ENCODE measurements around the gene MRC2. TPM values are rescaled to one million over a fixed set of nuclear protein-coding genes. Genes with fewer than 3 reads are reported as not detected.
"Not testable (repeated sequence)": the region's sequence is repeated elsewhere in the genome, so short reads cannot be mapped to it uniquely, and the experiment has no call there.

Gene MRC2
- total RNA-seq, 2 donors from 2014 or later = 34.2 to 73.7 TPM

DNA sequence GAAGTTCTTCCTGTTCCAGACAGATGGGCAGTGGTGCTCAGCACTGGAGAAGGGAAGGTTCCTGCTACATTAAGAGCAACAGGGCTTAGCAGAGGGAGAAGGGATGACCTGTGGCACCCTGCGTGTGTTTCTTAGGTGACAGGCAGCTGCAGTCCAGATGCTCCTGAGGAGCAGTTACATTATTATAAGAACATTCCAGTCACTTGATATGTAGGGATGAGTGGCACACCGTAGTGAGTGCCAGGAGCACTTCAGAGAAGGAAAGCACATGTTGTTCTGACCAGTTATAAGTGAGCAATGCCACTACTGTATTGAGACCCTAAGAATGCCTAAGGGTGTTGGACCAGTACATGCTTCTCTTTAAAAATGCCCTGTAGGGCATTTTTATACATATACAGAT is 39.9 kb upstream of the MRC2 start:
- no peaks in the 10 kb centered on the region for H3K4me1 ChIP-seq (replicated peaks)
- H3K27me3 ChIP-seq (replicated peaks; ENCODE audit: insufficient read depth) = no peaks in the 10 kb centered on the region
- no peaks in the 10 kb centered on the region for H3K36me3 ChIP-seq
- no peak for DNase-seq (ENCODE audit: low spot score)
- TF ChIP-seq POLR2AphosphoS5 (IDR thresholded peaks at IDR 0.05) = no peak
- TF ChIP-seq, protein P1, sequence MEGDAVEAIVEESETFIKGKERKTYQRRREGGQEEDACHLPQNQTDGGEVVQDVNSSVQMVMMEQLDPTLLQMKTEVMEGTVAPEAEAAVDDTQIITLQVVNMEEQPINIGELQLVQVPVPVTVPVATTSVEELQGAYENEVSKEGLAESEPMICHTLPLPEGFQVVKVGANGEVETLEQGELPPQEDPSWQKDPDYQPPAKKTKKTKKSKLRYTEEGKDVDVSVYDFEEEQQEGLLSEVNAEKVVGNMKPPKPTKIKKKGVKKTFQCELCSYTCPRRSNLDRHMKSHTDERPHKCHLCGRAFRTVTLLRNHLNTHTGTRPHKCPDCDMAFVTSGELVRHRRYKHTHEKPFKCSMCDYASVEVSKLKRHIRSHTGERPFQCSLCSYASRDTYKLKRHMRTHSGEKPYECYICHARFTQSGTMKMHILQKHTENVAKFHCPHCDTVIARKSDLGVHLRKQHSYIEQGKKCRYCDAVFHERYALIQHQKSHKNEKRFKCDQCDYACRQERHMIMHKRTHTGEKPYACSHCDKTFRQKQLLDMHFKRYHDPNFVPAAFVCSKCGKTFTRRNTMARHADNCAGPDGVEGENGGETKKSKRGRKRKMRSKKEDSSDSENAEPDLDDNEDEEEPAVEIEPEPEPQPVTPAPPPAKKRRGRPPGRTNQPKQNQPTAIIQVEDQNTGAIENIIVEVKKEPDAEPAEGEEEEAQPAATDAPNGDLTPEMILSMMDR (IDR thresholded peaks at IDR 0.05) = no peak
- TF ChIP-seq POLR2A (IDR thresholded peaks at IDR 0.05) = no peak
- no peaks in the 10 kb centered on the region for H3K9me3 ChIP-seq
- H3K4me3 ChIP-seq = no peak overlapping the region
- intact Hi-C loops (cut with DNase I) = no loop called here
- H3K27ac ChIP-seq = no peak overlapping the region
- 65% methylated on average over 2 of the region's 2 CpGs for whole genome bisulfite sequencing

DNA sequence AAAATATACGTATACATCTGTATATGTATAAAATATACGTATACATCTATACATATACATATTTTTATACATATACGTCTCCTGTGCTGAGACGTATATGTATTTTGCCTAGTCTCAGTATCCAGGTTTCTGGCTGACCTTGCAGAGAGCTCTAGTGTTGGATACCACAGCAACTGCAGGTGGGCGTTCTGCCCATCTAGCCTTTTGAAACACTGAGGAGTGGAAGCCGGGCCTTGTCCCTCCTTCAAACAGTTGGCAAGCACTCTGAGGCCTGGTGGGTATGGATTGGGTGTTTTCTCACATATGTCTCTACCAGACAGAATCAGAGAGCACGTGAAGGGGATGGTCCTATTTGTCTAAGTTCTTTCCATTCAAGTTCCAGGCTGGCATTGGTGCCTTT is 39.4 kb upstream of the MRC2 start:
- no peak for TF ChIP-seq POLR2AphosphoS5 (IDR thresholded peaks at IDR 0.05)
- no peak overlapping the region for H3K27ac ChIP-seq
- no peak overlapping the region for H3K4me3 ChIP-seq
- H3K4me1 ChIP-seq (replicated peaks) = no peaks in the 10 kb centered on the region
- no peaks in the 10 kb centered on the region for H3K36me3 ChIP-seq
- intact Hi-C loops (cut with DNase I) = no loop called here
- WGBS = 83% methylated on average over 7 of the region's 7 CpGs
- no peak for DNase-seq (ENCODE audit: low spot score)
- no peaks in the 10 kb centered on the region for H3K9me3 ChIP-seq
- H3K27me3 ChIP-seq (replicated peaks; ENCODE audit: insufficient read depth) = no peaks in the 10 kb centered on the region

DNA sequence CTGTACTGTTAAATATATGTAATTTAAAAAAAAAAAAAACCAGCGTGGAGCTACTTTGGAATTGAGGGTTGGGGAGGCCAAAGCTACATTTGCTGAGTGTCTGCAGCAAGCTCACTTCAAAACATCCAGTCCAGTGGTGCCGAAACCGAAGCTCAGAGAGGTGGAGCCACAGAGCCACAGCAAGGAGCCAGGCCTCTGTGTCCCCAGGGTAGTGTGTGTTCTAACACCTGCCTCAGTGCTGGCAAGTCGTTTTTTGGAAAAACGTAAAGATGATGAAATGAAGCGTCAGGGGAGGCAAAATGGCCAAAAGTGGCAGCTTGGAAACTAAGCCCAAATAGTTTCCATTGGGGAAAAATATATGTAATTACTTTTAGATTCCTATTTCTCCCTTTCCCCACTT is 36.1 kb upstream of the MRC2 start:
- DNase-seq (ENCODE audit: low spot score) = no peak
- intact Hi-C loops (cut with DNase I) = no loop called here
- 78% methylated on average over 6 of the region's 6 CpGs for WGBS
- no peaks in the 10 kb centered on the region for H3K4me1 ChIP-seq (replicated peaks)
- H3K36me3 ChIP-seq = no peaks in the 10 kb centered on the region
- no peak overlapping the region for H3K27ac ChIP-seq
- no peaks in the 10 kb centered on the region for H3K27me3 ChIP-seq (replicated peaks; ENCODE audit: insufficient read depth)
- H3K4me3 ChIP-seq = no peak overlapping the region
- H3K9me3 ChIP-seq = no peaks in the 10 kb centered on the region
- TF ChIP-seq POLR2A (IDR thresholded peaks at IDR 0.05) = no peak
- TF ChIP-seq, protein P1 (IDR thresholded peaks at IDR 0.05) = no peak
- no peak for TF ChIP-seq POLR2AphosphoS5 (IDR thresholded peaks at IDR 0.05)

DNA sequence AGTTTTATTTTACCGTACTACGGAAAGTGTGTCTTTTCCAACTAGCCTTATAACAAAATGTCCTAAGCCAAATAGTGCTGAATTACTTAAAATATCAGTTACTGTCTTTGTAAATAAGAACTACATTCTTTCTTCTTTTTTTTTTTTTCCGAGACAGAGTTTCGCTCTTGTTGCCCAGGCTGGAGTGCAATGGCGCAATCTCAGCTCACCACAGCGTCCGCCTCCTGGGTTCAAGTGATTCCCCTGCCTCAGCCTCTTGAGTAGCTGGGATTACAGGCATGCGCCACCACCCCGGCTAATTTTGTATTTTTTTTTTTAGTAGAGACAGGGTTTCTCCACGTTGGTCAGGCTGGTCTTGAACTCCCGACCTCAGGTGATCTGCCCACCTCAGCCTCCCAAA is 35.6 kb upstream of the MRC2 start:
- H3K27ac ChIP-seq; intact Hi-C loops (cut with DNase I); H3K27me3 ChIP-seq (replicated peaks; ENCODE audit: insufficient read depth); DNase-seq (ENCODE audit: low spot score); H3K9me3 ChIP-seq; H3K4me3 ChIP-seq; H3K4me1 ChIP-seq (replicated peaks); H3K36me3 ChIP-seq: not testable (repeated sequence)
- 85% methylated on average over 11 of the region's 11 CpGs for WGBS

DNA sequence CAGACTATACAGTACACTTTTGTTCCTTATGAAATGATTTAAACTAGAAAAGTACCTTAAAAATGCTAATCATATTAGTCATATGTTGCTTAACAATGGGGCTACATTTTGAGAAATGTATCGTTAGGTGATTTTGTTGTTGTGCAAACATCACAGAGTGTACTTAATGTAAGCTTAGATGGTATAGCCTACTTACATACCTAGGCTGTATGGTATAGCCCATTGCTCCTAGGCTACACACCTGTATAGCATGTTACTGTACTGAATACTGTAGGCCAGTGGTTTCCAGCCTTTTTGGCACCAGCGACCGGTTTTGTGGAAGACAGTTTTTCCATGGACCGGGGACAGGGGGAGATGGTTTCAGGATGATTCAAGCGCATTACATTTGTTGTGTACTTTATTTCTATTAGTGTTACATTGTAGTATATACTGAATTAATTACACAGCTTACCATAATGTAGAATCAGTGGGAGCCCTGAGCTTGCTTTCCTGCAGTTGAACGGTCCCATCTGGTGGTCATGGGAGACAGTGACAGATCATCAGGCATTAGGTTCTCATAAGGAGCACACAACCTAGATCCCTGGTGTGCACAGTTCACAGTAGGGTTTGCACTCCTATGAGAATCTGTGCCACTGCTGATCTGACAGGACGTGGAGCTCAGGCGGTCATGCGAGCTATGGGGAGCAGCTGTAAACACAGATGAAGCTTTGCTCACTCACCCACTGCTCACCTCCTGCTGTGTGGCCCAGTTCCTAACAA is 35.0 kb upstream of the MRC2 start:
- intact Hi-C loops (cut with DNase I) = no loop called here
- H3K4me1 ChIP-seq (replicated peaks) = no peaks in the 10 kb centered on the region
- DNase-seq (ENCODE audit: low spot score) = no peak
- TF ChIP-seq, protein P1 (IDR thresholded peaks at IDR 0.05) = no peak
- no peak for TF ChIP-seq POLR2AphosphoS5 (IDR thresholded peaks at IDR 0.05)
- H3K27ac ChIP-seq = no peak overlapping the region
- H3K4me3 ChIP-seq = no peak overlapping the region
- no peaks in the 10 kb centered on the region for H3K27me3 ChIP-seq (replicated peaks; ENCODE audit: insufficient read depth)
- 88% methylated on average over 9 of the region's 9 CpGs for WGBS
- no peaks in the 10 kb centered on the region for H3K9me3 ChIP-seq
- H3K36me3 ChIP-seq = no peaks in the 10 kb centered on the region

DNA sequence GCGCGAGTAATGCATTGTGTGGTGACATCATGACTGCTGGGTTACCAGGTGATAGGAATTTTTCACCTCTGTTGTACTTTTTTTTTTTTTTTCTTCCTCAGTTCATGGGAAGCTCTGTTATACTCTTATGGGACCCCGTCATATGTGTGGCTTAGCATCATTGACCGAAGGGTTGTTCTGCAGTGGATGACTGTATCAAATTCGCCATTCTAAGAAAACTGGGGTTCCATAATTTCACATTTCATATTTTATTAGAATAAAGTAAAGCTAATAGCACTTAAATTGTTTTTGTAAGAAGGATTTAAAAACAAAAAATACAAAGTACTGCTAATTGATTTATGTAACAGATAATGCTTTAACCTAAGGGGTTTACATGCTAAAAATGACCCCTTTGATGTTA is 32.0 kb upstream of the MRC2 start:
- H3K9me3 ChIP-seq = no peaks in the 10 kb centered on the region
- H3K4me1 ChIP-seq (replicated peaks) = no peaks in the 10 kb centered on the region
- no peak overlapping the region for H3K27ac ChIP-seq
- TF ChIP-seq, protein P1 (IDR thresholded peaks at IDR 0.05) = no peak
- TF ChIP-seq POLR2AphosphoS5 (IDR thresholded peaks at IDR 0.05) (no peak), POLR2A (IDR thresholded peaks at IDR 0.05) (no peak)
- no peaks in the 10 kb centered on the region for H3K36me3 ChIP-seq
- intact Hi-C loops (cut with DNase I) = no loop called here
- H3K27me3 ChIP-seq (replicated peaks; ENCODE audit: insufficient read depth) = no peaks in the 10 kb centered on the region
- 98% methylated on average over 5 of the region's 5 CpGs for WGBS
- DNase-seq (ENCODE audit: low spot score) = no peak
- no peak overlapping the region for H3K4me3 ChIP-seq

Data from prostate gland (tissue), 2 donors.